HG02938 (cell line): ENCODE measurements around the gene MRTO4.

Experiments
- ATAC-seq: cut with Tn5 transposase; IDR thresholded peaks from one replicate; pipeline ENCODE4 v1.9.1; 2021; ENCODE audit warnings: mild to moderate bottlenecking, moderate library complexity; ENCODE audit not compliant: unreplicated experiment

Gene MRTO4

DNA sequence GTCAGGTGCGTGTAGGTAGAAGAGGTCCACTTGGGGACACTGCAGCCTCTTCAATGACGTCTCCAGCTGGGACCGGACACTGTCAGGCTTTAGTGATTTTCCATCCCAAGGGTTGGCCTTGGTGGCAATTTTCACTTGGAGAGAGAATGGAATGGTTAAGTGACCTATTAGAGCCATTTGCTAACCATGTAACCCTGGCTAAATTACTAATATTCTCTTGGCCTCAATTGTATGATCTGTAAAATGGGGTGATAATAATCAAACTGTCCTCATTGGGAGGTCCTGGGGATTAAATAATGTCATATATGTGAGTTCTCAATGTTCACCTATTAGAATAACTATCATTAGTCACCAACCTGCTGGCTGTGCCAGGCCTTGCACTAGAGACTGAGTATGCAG, 56.9 kb downstream of the MRTO4 start:
- ATAC-seq, result no peak

DNA sequence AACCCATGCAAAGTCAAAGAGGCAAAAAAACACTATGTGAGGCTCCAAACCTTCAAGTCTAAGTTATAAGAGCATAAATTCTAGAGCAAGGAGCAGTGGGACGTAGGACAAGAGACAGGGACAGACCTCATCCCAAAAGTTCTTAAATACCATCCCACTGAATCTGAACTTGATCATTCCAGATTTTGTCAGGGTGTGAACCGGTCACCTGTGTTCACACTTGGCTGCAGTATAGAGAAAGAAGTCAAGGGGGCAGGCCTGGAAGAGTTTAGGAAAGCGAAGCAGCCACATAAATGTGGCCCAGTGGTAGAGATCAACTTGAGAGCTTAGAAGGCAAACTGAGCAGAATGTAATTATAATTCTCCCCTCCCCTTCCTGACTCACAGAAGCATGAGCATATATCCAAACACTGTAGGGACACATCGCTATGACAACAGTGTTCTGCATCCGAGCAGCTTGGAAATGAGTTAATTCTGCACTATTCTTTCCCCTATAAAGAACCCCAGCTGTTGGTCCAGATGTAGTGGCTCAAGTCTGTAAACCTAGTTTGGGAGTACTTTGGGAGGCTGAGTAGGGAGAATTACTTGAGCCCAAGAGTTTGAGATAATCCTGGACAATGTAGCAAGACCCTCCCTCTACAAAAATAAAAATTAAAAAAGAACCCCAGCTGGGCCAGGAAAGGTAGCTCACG, 57.7 kb downstream of the MRTO4 start:
- no peak for ATAC-seq
